ENCODE measurements around the gene FAM237B.

DNA sequence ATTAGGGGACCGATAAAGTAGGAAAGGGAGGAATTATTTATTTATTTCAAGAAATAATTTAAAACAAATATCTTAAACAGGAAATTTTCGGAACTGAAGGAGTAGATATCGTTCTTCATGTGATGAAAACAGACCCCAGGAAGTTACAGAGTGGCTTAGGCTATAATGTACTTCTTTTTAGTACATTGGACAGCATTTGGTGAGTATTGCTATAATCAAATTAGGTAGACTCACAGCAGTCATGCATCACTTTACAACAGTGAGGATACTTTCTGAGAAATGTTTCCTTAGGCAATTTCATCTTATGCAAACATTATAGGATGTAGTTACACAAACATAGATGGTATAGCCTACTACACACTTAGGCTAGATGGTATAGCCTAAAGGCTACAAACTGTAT, 33.0 kb downstream of the FAM237B start:
- TF ChIP-seq EZH2 (IDR thresholded peaks at IDR 0.05; ENCODE audit: borderline replicate concordance, low read depth, low read length, poor library complexity, severe bottlenecking), result no peak
- TF ChIP-seq, protein P1, sequence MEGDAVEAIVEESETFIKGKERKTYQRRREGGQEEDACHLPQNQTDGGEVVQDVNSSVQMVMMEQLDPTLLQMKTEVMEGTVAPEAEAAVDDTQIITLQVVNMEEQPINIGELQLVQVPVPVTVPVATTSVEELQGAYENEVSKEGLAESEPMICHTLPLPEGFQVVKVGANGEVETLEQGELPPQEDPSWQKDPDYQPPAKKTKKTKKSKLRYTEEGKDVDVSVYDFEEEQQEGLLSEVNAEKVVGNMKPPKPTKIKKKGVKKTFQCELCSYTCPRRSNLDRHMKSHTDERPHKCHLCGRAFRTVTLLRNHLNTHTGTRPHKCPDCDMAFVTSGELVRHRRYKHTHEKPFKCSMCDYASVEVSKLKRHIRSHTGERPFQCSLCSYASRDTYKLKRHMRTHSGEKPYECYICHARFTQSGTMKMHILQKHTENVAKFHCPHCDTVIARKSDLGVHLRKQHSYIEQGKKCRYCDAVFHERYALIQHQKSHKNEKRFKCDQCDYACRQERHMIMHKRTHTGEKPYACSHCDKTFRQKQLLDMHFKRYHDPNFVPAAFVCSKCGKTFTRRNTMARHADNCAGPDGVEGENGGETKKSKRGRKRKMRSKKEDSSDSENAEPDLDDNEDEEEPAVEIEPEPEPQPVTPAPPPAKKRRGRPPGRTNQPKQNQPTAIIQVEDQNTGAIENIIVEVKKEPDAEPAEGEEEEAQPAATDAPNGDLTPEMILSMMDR (conservative IDR thresholded peaks at IDR 0.05; ENCODE audit: low read depth, low read length), result no peak
